Psoas muscle (tissue), 8 donors: ENCODE data around the gene GPI. TPM values are rescaled to one million over a fixed set of nuclear protein-coding genes. Genes with fewer than 3 reads are reported as not detected.
A peak's percentile ranks its signal among the peaks of the same experiment; 100 is the strongest.

ENCODE experiments used
- ATAC-seq, 4 donors: fragments of 200-7000 bp; cut with Tn5 transposase; one replicate each; pipeline ENCODE4 v1.9.1; 2020; ENCODE audit warnings: moderate library complexity in 3 of 4, mild to moderate bottlenecking in 2 of 4
- DNase-seq, 2 donors: peaks; one replicate each; pipeline ENCODE4 v3.0.0-alpha.2; 2020
- H3K27ac ChIP-seq: fragments of 200-600 bp; one replicate; pipeline ENCODE4 v1.8.0; 2022
- H3K27me3 ChIP-seq, 3 donors: fragments of 200-600 bp in 1 of 3; one replicate each; pipeline versions ENCODE4 v1.6.1 to v1.8.0; 2013 to 2022; ENCODE audit warnings: low read length in 2 of 3, mild to moderate bottlenecking in 2 of 3, moderate library complexity in 1 of 3; ENCODE audit not compliant: insufficient read depth in 3 of 3
- H3K36me3 ChIP-seq, 2 donors: fragments of 200-600 bp in 1 of 2; one replicate each; pipeline versions ENCODE4 v1.6.1 to v1.8.0; 2013 to 2022; ENCODE audit warnings: low read depth in 1 of 2, mild to moderate bottlenecking in 1 of 2, moderate library complexity in 1 of 2; ENCODE audit not compliant: insufficient read depth in 1 of 2
- H3K4me1 ChIP-seq: fragments of 200-600 bp; one replicate; pipeline ENCODE4 v1.8.0; 2022
- H3K4me3 ChIP-seq: fragments of 200-600 bp; one replicate; pipeline ENCODE4 v1.8.0; 2022; ENCODE audit warnings: mild to moderate bottlenecking
- H3K9me3 ChIP-seq: fragments of 200-600 bp; one replicate; pipeline ENCODE4 v1.8.0; 2022
- CTCF ChIP-seq: fragments of 200-600 bp; IDR thresholded peaks from one replicate; pipeline ENCODE4 v1.8.0; 2022; ENCODE audit warnings: antibody characterized with exemption
- WGBS, 3 donors: extraction: QIAGEN DNeasy Blood & Tissue Kit; methylation state at CpG; one replicate each; pipeline versions ENCODE4 v1.1.6 to v1.1.7; 2013; 5-methylcytosine and 5-hydroxymethylcytosine counted together
- intact Hi-C, 2 donors: fragments of 100-400 bp; cut with DNase I; formaldehyde crosslinking; loops; one replicate each; pipeline versions ENCODE4 v1.11.0 to v1.14.2; 2022
- polyA plus RNA-seq, 3 donors: library from polyadenylated mRNA; stranded (reverse); fragments of 200-250 nt; gene quantifications; one replicate each; pipeline ENCODE4 v1.2.3, GENCODE V29; 2013
- total RNA-seq, 4 donors: library from RNA; stranded (reverse); fragmentation: NEBNext Ultra II Directional in 2 of 4; extraction: Animal tissue kit (Norgen Biotek cat#: 25700) in 2 of 4; gene quantifications; one replicate each; pipeline versions ENCODE4 v1.2.1 to v1.2.4, GENCODE V29; 2021 to 2023
- donor health status: healthy with polysubstance abuse.
- donor health status: DM: no; HTN: no; CAD: no; lungs with moderate emphysema.
- donor health status: Bipolar disorder and iron deficiency.
- donor health status: healthy.
- donor health status: DM: yes; HTN: yes; CAD: no.
- donor health status: DM: no; HTN: no; CAD: no.
- donor health status: DM: no; HTN: no; CAD: no.
- donor health status: DM: yes; HTN: yes; CAD: no.

GPI gene
- total and polyA plus RNA-seq, 7 donors = 111 to 259 (median 170) TPM

GRCh38 chr19:34431681-34432402, 66.8 kb downstream of the GPI start:
- no peak for ATAC-seq

GRCh38 chr19:34432797-34433196, 67.8 kb downstream of the GPI start:
- no peak for DNase-seq
- TF ChIP-seq CTCF = no peak
- ATAC-seq = no peak
- intact Hi-C loops = no loop called here
- Histone ChIP-seq H3K4me3 (no peak overlapping the region), H3K4me1 (peaks cover 41% of the 10 kb centered on the region), H3K27me3 (no peaks in the 10 kb centered on the region), H3K9me3 (no peaks in the 10 kb centered on the region), H3K27ac (peak overlapping the region; percentile 53), H3K36me3 (peaks cover 0 to 64% of the 10 kb centered on the region in 2 donors)
- 61 to 67% (median 67%) methylated on average over 5 of the region's 5 CpGs for WGBS, 3 donors

More at GRCh38 chr19:34431681-34432402, 66.8 kb downstream of the GPI start:
- DNase-seq = no peak
- no peak for TF ChIP-seq CTCF
- no peaks in the 10 kb centered on the region for H3K9me3 ChIP-seq
- peak overlapping the region; percentile 97 for H3K4me3 ChIP-seq
- intact Hi-C loops = no loop called here
- H3K4me1 ChIP-seq = peaks cover 41% of the 10 kb centered on the region
- H3K36me3 ChIP-seq = peaks cover 0 to 55% of the 10 kb centered on the region in 2 donors
- WGBS, 3 donors = 48 to 61% (median 49%) methylated on average over 2 of the region's 2 CpGs
- peak overlapping the region; percentile 53 for H3K27ac ChIP-seq
- no peaks in the 10 kb centered on the region for H3K27me3 ChIP-seq

GRCh38 chr19:34436716-34437115, 71.7 kb downstream of the GPI start:
- peaks cover 19% of the 10 kb centered on the region for H3K4me1 ChIP-seq
- peaks cover 3 to 97% of the 10 kb centered on the region in 2 donors for H3K36me3 ChIP-seq
- ATAC-seq = no peak
- no peaks in the 10 kb centered on the region for H3K27me3 ChIP-seq
- H3K4me3 ChIP-seq = no peak overlapping the region
- WGBS, 3 donors = 83 to 89% (median 87%) methylated on average over 3 of the region's 3 CpGs
- no peak for TF ChIP-seq CTCF
- DNase-seq = no peak
- H3K27ac ChIP-seq = no peak overlapping the region
- intact Hi-C loops = no loop called here
- H3K9me3 ChIP-seq = no peaks in the 10 kb centered on the region

GRCh38 chr19:34448191-34448590, 83.2 kb downstream of the GPI start:
- Histone ChIP-seq H3K9me3 (no peaks in the 10 kb centered on the region), H3K4me3 (no peak overlapping the region), H3K27me3 (no peaks in the 10 kb centered on the region), H3K4me1 (no peaks in the 10 kb centered on the region), H3K27ac (no peak overlapping the region), H3K36me3 (peaks cover 26 to 100% of the 10 kb centered on the region in 2 donors)
- no peak for TF ChIP-seq CTCF
- 93 to 100% (median 94%) methylated on average over 3 of the region's 3 CpGs for WGBS, 3 donors
- intact Hi-C loops = no loop called here
- ATAC-seq (no peak), DNase-seq (no peak)

Other genes with a start within 250 kb of the GPI start
- gene LSM14A, start 192.7 kb upstream of the GPI start, total RNA-seq = 100 to 1,000 TPM in 1 of 4 donors, 10 to 100 TPM in 3; 65.0 to 114 (median 83.1) TPM
- gene LSM14A, start 192.7 kb upstream of the GPI start, polyA plus RNA-seq = 100 to 1,000 TPM in 1 of 3 donors, 10 to 100 TPM in 2; 70.3 to 155 (median 87.5) TPM
- 10 to 100 TPM; 16.4 to 22.8 (median 17.8) TPM for gene GARRE1, start 110.6 kb upstream of the GPI start, total RNA-seq
- 10 to 100 TPM in 1 of 3 donors, 1 to 10 TPM in 2; 4.8 to 13.8 (median 6.2) TPM for gene GARRE1, start 110.6 kb upstream of the GPI start, polyA plus RNA-seq
- gene PDCD2L, start 39.2 kb downstream of the GPI start, total RNA-seq = 10 to 100 TPM; 12.3 to 21.3 (median 18.6) TPM
- 10 to 100 TPM; 13.9 to 30.2 (median 21.9) TPM for gene PDCD2L, start 39.2 kb downstream of the GPI start, polyA plus RNA-seq
- gene UBA2, start 63.2 kb downstream of the GPI start, total RNA-seq = 100 to 1,000 TPM in 2 of 4 donors, 10 to 100 TPM in 2; 78.1 to 126 (median 106) TPM
- gene UBA2, start 63.2 kb downstream of the GPI start, polyA plus RNA-seq = 10 to 100 TPM; 65.5 to 88.5 (median 70.6) TPM
- 10 to 100 TPM in 1 of 4 donors, 1 to 10 TPM in 3; 2.9 to 21.4 (median 5.6) TPM for gene WTIP, start 116.6 kb downstream of the GPI start, total RNA-seq
- 1 to 10 TPM; 2.6 to 2.9 (median 2.7) TPM for gene WTIP, start 116.6 kb downstream of the GPI start, polyA plus RNA-seq